ENCODE results near the gene EFL1. TPM values are rescaled to one million over a fixed set of nuclear protein-coding genes. Genes with fewer than 3 reads are reported as not detected.
"Not testable (repeated sequence)": the region's sequence is repeated elsewhere in the genome, so short reads cannot be mapped to it uniquely, and the experiment has no call there.

Gene EFL1
- total RNA-seq, 2 donors from 2014 or later, result 42.0 to 59.1 TPM

DNA sequence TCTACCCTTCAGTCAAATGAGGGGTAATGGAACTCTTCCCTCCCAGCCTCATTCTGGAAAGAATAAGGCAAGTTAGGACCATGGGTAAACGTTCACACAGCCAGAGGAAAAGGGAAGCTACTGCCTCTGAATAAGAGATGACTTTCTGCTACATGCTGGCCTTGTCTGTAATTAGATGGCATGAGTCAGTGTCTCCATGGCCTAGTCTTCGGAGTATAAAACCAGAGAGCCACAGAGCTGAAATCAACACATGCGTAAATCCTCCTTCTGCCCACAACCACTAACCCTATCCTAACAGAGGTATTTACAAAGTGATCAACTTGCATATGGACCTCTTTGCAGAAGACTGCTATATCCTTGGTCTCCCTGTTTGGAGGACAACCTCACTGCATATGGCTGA is 14.3 kb downstream of the EFL1 start:
- not testable (repeated sequence) for H3K27me3 Mint-ChIP-seq (ENCODE audit: insufficient read depth); H3K9ac ChIP-seq (ENCODE audit: extremely low read depth, low read length, poor library complexity, severe bottlenecking); H3K9me3 ChIP-seq (ENCODE audit: control insufficient read depth, low read length); H3K27ac ChIP-seq (ENCODE audit: low read depth, low read length); H3K9me3 Mint-ChIP-seq; DNase-seq; H3K4me1 ChIP-seq (ENCODE audit: control insufficient read depth, insufficient read depth, low read length); H3K27ac Mint-ChIP-seq; H3K4me1 Mint-ChIP-seq; H3K4me3 ChIP-seq (ENCODE audit: low read length); H3K4me3 Mint-ChIP-seq; H3K27me3 ChIP-seq (ENCODE audit: control insufficient read depth, insufficient read depth, low read length, poor library complexity, severe bottlenecking)
- peaks cover 27% of the 10 kb centered on the region for H3K36me3 Mint-ChIP-seq (ENCODE audit: low read depth)
- peaks cover 65% of the 10 kb centered on the region for H3K36me3 ChIP-seq (ENCODE audit: control insufficient read depth, insufficient read depth, low read length)
- WGBS, 2 experiments (ENCODE audit: insufficient coverage in 1 of 2, insufficient read length in 1 of 2), result 98% methylated on average over 2 of the region's 3 CpGs; no CpG with 5 or more reads in 1 of the 2 experiments

DNA sequence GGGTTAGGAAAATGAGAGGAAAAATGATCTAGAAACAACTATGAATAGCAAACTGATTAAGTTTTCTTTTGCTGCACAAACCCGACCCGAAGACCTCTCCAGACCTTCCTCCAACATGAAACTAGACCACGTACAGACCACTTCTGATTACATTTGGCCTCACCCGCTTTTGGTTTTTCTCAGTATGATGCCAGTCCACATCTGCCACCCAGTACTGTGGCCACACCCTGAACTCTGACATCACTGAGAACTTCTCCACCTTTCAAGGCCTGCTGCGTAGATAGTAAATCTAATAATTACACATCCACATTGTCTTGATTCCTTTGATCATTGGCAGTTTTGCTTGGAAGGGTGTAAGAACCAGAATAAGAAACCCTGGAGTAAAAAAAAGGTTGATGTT is 16.6 kb downstream of the EFL1 start:
- H3K36me3 Mint-ChIP-seq (ENCODE audit: low read depth), result peaks cover 20% of the 10 kb centered on the region
- H3K27ac ChIP-seq (ENCODE audit: low read depth, low read length); H3K9me3 Mint-ChIP-seq; H3K9ac ChIP-seq (ENCODE audit: extremely low read depth, low read length, poor library complexity, severe bottlenecking); H3K4me1 Mint-ChIP-seq; H3K27ac Mint-ChIP-seq; H3K4me1 ChIP-seq (ENCODE audit: control insufficient read depth, insufficient read depth, low read length); H3K27me3 ChIP-seq (ENCODE audit: control insufficient read depth, insufficient read depth, low read length, poor library complexity, severe bottlenecking); H3K4me3 Mint-ChIP-seq; H3K27me3 Mint-ChIP-seq (ENCODE audit: insufficient read depth); DNase-seq; H3K4me3 ChIP-seq (ENCODE audit: low read length); H3K9me3 ChIP-seq (ENCODE audit: control insufficient read depth, low read length): not testable (repeated sequence)
- peaks cover 59% of the 10 kb centered on the region for H3K36me3 ChIP-seq (ENCODE audit: control insufficient read depth, insufficient read depth, low read length)
- WGBS, 2 experiments (ENCODE audit: insufficient coverage in 1 of 2, insufficient read length in 1 of 2), result 96 to 100% methylated on average over 4 to 5 of the region's 5 CpGs

DNA sequence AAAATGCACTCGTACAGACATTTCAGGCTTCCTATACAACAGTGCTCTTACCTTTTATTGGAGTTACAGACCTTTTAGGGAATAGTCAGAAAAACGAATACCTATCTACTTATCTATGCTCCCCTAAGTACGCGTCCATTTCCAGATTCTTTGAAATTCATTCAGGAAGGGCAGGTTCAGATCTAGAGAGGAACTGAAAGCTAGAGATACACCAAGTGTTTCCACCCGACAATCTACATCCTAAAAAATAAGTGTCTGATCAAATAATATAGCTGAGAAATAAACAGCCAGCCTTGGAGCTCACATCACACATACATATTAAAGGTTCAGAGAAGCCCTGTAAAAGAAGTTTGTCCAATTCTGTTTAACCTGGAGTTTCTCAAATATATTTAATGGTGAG is 18.9 kb downstream of the EFL1 start:
- DNase-seq; H3K27me3 Mint-ChIP-seq (ENCODE audit: insufficient read depth); H3K4me3 Mint-ChIP-seq; H3K9me3 Mint-ChIP-seq; H3K4me1 ChIP-seq (ENCODE audit: control insufficient read depth, insufficient read depth, low read length); H3K27ac Mint-ChIP-seq; H3K27me3 ChIP-seq (ENCODE audit: control insufficient read depth, insufficient read depth, low read length, poor library complexity, severe bottlenecking); H3K4me1 Mint-ChIP-seq; H3K27ac ChIP-seq (ENCODE audit: low read depth, low read length); H3K4me3 ChIP-seq (ENCODE audit: low read length); H3K9ac ChIP-seq (ENCODE audit: extremely low read depth, low read length, poor library complexity, severe bottlenecking); H3K9me3 ChIP-seq (ENCODE audit: control insufficient read depth, low read length): not testable (repeated sequence)
- peaks cover 71% of the 10 kb centered on the region for H3K36me3 ChIP-seq (ENCODE audit: control insufficient read depth, insufficient read depth, low read length)
- 87% methylated on average over 3 of the region's 5 CpGs; no CpG with 5 or more reads in 1 of the 2 experiments for WGBS, 2 experiments (ENCODE audit: insufficient coverage in 1 of 2, insufficient read length in 1 of 2)
- H3K36me3 Mint-ChIP-seq (ENCODE audit: low read depth), result peaks cover 32% of the 10 kb centered on the region

DNA sequence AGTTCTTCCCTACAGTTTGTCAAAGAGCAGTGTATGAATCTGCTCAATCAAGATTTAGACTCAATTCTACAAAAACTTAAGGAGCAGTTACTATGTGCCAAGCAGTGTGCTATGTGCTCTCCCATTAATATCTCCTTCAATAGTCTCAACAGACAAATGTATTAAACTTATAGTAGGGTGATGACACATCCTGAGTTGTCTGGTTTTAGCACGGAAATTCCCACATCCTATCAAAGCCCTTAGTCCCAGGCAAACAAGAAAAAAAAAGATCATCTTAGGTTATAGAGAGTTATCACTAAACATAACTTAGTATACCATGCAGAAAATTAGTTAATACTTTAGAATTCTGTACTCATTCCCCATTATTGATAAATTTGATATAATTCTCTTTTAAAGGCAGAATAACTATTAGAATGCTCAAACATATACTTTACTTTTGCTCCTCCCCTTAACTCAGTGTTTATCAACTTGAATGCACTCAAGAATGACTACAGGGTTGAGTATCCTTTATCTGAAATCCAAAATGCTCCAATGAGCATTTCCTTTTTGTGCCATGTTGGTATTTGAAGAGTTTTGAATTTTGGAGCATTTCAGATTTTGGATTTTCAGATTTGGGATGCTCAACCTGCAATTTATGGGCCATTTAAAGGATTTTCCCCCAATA is 20.6 kb downstream of the EFL1 start:
- H3K27me3 ChIP-seq (ENCODE audit: control insufficient read depth, insufficient read depth, low read length, poor library complexity, severe bottlenecking); H3K9me3 Mint-ChIP-seq; H3K4me3 ChIP-seq (ENCODE audit: low read length); DNase-seq; H3K4me1 ChIP-seq (ENCODE audit: control insufficient read depth, insufficient read depth, low read length); H3K27me3 Mint-ChIP-seq (ENCODE audit: insufficient read depth); H3K27ac ChIP-seq (ENCODE audit: low read depth, low read length); H3K27ac Mint-ChIP-seq; H3K4me1 Mint-ChIP-seq; H3K4me3 Mint-ChIP-seq; H3K9ac ChIP-seq (ENCODE audit: extremely low read depth, low read length, poor library complexity, severe bottlenecking); H3K9me3 ChIP-seq (ENCODE audit: control insufficient read depth, low read length): not testable (repeated sequence)
- peaks cover 72% of the 10 kb centered on the region for H3K36me3 ChIP-seq (ENCODE audit: control insufficient read depth, insufficient read depth, low read length)
- WGBS, 2 experiments (ENCODE audit: insufficient coverage in 1 of 2, insufficient read length in 1 of 2), result no CpG with 5 or more reads among the region's 1 CpG
- H3K36me3 Mint-ChIP-seq (ENCODE audit: low read depth), result peaks cover 43% of the 10 kb centered on the region

GRCh38 chr15:82239685-82240391 is 22.7 kb downstream of the EFL1 start:
- WGBS, 2 experiments (ENCODE audit: insufficient coverage in 1 of 2, insufficient read length in 1 of 2), result 94 to 100% methylated on average over 2 to 4 of the region's 5 CpGs
- Mint-ChIP-seq H3K27me3 (ENCODE audit: insufficient read depth) (no peaks in the 10 kb centered on the region), H3K27ac (no peak overlapping the region), H3K36me3 (ENCODE audit: low read depth) (peaks cover 51% of the 10 kb centered on the region), H3K9me3 (no peaks in the 10 kb centered on the region), H3K4me3 (no peak overlapping the region), H3K4me1 (peaks cover 5% of the 10 kb centered on the region)
- no peak for TF ChIP-seq CTCF (conservative IDR thresholded peaks at IDR 0.05)
- DNase-seq, result no peak
- Histone ChIP-seq H3K9me3 (ENCODE audit: control insufficient read depth, low read length) (no peaks in the 10 kb centered on the region), H3K4me3 (ENCODE audit: low read length) (no peak overlapping the region), H3K27ac (ENCODE audit: low read depth, low read length) (no peak overlapping the region), H3K9ac (ENCODE audit: extremely low read depth, low read length, poor library complexity, severe bottlenecking) (no peak overlapping the region), H3K27me3 (ENCODE audit: control insufficient read depth, insufficient read depth, low read length, poor library complexity, severe bottlenecking) (no peaks in the 10 kb centered on the region), H3K4me1 (ENCODE audit: control insufficient read depth, insufficient read depth, low read length) (peaks cover 3% of the 10 kb centered on the region), H3K36me3 (ENCODE audit: control insufficient read depth, insufficient read depth, low read length) (peaks cover 67% of the 10 kb centered on the region)

DNA sequence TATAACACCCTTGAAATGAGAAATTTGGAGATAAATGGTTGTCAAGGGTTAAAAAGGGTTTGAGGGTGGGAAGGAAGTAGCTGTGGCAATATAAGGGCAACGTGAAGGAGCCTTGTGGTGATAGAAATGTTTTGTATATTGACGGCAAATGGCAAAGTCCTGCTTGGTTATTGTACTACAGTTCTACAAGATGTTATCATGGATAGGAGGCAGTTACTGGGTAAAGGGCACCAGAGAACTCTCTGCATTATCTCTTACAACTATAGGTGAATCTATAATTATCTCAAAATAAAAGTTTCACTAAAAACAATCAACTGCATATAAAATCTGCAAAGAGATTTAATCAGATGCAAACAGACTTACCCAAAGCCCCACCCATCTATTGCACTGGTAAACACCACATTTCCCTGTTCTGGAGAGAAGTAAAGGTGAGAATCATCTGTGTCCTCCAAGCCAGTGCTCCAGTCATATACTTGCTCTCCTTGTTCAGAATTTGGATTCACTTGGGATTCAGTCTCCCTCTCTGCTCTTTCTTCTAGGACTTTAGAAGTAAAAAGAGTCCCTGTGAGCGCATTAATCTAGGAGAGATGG is 24.5 kb downstream of the EFL1 start:
- H3K9me3 ChIP-seq (ENCODE audit: control insufficient read depth, low read length); DNase-seq; H3K27ac Mint-ChIP-seq; H3K9me3 Mint-ChIP-seq; H3K27me3 Mint-ChIP-seq (ENCODE audit: insufficient read depth); H3K27ac ChIP-seq (ENCODE audit: low read depth, low read length); H3K9ac ChIP-seq (ENCODE audit: extremely low read depth, low read length, poor library complexity, severe bottlenecking); H3K4me3 Mint-ChIP-seq; H3K4me1 ChIP-seq (ENCODE audit: control insufficient read depth, insufficient read depth, low read length); H3K4me1 Mint-ChIP-seq; H3K4me3 ChIP-seq (ENCODE audit: low read length); H3K27me3 ChIP-seq (ENCODE audit: control insufficient read depth, insufficient read depth, low read length, poor library complexity, severe bottlenecking): not testable (repeated sequence)
- peaks cover 49% of the 10 kb centered on the region for H3K36me3 Mint-ChIP-seq (ENCODE audit: low read depth)
- 93 to 100% methylated on average over 2 of the region's 3 CpGs for WGBS, 2 experiments (ENCODE audit: insufficient coverage in 1 of 2, insufficient read length in 1 of 2)
- peaks cover 62% of the 10 kb centered on the region for H3K36me3 ChIP-seq (ENCODE audit: control insufficient read depth, insufficient read depth, low read length)
